ENCODE results near the gene CPVL.

DNA sequence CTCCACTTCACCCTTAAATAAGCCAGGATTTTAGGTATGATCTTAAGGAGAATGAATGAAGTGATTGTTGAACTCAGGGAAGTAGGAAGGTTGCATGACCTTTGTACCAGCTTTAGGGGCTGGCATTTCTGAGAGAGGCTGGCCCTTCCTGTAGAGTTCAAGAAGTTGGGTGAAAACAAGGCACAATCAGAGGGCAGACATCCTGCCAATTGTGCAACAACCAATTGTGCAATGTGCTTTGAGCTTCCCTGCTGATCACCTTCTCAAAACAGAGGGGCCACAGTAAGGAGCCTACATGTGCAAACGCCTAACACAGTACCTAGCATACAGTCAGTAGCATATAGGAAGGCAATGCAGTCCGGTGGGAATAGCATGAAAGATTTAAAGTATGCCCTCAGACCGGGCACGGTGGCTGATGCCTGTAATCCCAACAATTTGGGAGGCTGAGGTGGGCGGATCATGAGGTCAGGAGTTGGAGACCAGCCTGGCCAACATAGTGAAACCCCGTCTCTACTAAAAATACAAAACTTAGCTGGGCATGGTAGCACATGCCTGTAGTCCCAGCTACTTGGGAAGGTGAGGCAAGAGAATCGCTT lies 5.4 kb downstream of the CPVL start:
- TF ChIP-seq, protein P1, sequence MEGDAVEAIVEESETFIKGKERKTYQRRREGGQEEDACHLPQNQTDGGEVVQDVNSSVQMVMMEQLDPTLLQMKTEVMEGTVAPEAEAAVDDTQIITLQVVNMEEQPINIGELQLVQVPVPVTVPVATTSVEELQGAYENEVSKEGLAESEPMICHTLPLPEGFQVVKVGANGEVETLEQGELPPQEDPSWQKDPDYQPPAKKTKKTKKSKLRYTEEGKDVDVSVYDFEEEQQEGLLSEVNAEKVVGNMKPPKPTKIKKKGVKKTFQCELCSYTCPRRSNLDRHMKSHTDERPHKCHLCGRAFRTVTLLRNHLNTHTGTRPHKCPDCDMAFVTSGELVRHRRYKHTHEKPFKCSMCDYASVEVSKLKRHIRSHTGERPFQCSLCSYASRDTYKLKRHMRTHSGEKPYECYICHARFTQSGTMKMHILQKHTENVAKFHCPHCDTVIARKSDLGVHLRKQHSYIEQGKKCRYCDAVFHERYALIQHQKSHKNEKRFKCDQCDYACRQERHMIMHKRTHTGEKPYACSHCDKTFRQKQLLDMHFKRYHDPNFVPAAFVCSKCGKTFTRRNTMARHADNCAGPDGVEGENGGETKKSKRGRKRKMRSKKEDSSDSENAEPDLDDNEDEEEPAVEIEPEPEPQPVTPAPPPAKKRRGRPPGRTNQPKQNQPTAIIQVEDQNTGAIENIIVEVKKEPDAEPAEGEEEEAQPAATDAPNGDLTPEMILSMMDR (IDR thresholded peaks at IDR 0.05): no peak
- TF ChIP-seq EZH2 (IDR thresholded peaks at IDR 0.05): no peak
- no peak for TF ChIP-seq EZH2phosphoT487 (IDR thresholded peaks at IDR 0.05)

Data from neural progenitor cell (in vitro differentiated cells).